ENCODE measurements around the gene TMUB1. TPM values are rescaled to one million over a fixed set of nuclear protein-coding genes. Genes with fewer than 3 reads are reported as not detected.
A peak's percentile ranks its signal among the peaks of the same experiment; 100 is the strongest.

TMUB1 gene
- total RNA-seq, 1 experiment from 2014 or later = 51.2 TPM

DNA sequence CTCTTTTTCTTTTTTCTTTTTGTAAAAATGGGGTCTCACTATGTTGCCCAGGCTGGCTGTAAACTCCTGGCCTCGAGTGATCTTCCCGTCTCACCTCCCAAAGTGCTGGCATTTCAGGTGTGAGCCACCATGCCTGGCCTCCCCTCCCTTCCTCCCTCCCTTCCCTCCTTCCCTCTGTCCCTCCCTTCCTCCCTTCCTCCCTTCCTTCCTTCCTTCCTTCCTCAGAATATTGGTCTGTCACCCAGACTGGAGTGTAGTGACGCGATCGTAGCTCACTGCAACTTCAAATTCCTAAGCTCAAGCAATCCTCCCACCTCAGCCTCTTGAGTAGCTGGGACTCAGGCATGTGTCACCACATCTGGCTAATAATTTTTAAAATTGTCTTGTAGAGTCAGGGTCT, 11.4 kb upstream of the TMUB1 start:
- H3K27me3 Mint-ChIP-seq (ENCODE audit: unreplicated experiment) = no peaks in the 10 kb centered on the region
- TF ChIP-seq, protein P1, sequence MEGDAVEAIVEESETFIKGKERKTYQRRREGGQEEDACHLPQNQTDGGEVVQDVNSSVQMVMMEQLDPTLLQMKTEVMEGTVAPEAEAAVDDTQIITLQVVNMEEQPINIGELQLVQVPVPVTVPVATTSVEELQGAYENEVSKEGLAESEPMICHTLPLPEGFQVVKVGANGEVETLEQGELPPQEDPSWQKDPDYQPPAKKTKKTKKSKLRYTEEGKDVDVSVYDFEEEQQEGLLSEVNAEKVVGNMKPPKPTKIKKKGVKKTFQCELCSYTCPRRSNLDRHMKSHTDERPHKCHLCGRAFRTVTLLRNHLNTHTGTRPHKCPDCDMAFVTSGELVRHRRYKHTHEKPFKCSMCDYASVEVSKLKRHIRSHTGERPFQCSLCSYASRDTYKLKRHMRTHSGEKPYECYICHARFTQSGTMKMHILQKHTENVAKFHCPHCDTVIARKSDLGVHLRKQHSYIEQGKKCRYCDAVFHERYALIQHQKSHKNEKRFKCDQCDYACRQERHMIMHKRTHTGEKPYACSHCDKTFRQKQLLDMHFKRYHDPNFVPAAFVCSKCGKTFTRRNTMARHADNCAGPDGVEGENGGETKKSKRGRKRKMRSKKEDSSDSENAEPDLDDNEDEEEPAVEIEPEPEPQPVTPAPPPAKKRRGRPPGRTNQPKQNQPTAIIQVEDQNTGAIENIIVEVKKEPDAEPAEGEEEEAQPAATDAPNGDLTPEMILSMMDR (IDR thresholded peaks at IDR 0.05; ENCODE audit: unreplicated experiment) = no peak
- H3K36me3 Mint-ChIP-seq (ENCODE audit: insufficient read depth, unreplicated experiment) = peaks cover 15% of the 10 kb centered on the region
- peaks cover 15% of the 10 kb centered on the region for H3K4me1 Mint-ChIP-seq (ENCODE audit: low read depth, unreplicated experiment)
- BruUV-seq (replicated peaks) = no TSS peak
- no peak for DNase-seq
- H3K4me3 Mint-ChIP-seq (ENCODE audit: low read depth, unreplicated experiment) = no peak overlapping the region
- intact Hi-C loops (cut with micrococcal nuclease; ENCODE audit: unreplicated experiment) = no loop called here
- CTCF ChIA-PET = no interaction called here
- no peaks in the 10 kb centered on the region for H3K9me3 Mint-ChIP-seq (ENCODE audit: low read depth, unreplicated experiment)
- H3K27ac Mint-ChIP-seq (ENCODE audit: unreplicated experiment) = no peak overlapping the region

DNA sequence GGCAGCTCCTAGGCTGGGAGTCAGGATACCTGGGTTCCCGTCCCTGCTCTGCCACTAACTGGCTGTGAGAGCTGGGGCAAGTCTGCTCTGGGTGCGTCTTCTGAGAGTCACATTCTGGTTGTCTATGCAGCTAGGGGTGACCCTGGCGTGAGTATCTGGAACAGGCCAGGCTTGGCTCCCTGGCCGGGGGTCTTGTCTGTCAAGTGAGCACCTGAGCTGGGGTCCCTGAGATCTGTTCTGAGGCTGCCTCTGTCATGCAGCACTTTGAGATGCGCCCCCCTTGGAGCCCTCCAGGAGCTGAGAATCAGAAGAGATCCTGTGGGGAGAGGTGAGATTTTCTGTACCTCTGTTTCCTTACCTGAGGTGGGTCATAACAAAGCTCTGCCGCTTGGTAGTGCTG, 10.5 kb upstream of the TMUB1 start:
- peaks cover 23% of the 10 kb centered on the region for H3K4me1 Mint-ChIP-seq (ENCODE audit: low read depth, unreplicated experiment)
- H3K36me3 Mint-ChIP-seq (ENCODE audit: insufficient read depth, unreplicated experiment) = peaks cover 21% of the 10 kb centered on the region
- DNase-seq = no peak
- no peaks in the 10 kb centered on the region for H3K27me3 Mint-ChIP-seq (ENCODE audit: unreplicated experiment)
- H3K27ac Mint-ChIP-seq (ENCODE audit: unreplicated experiment) = no peak overlapping the region
- TF ChIP-seq, protein P1 (IDR thresholded peaks at IDR 0.05; ENCODE audit: unreplicated experiment) = no peak
- intact Hi-C loops (cut with micrococcal nuclease; ENCODE audit: unreplicated experiment) = no loop called here
- BruUV-seq (replicated peaks) = no TSS peak
- CTCF ChIA-PET = no interaction called here
- no peaks in the 10 kb centered on the region for H3K9me3 Mint-ChIP-seq (ENCODE audit: low read depth, unreplicated experiment)
- no peak overlapping the region for H3K4me3 Mint-ChIP-seq (ENCODE audit: low read depth, unreplicated experiment)

DNA sequence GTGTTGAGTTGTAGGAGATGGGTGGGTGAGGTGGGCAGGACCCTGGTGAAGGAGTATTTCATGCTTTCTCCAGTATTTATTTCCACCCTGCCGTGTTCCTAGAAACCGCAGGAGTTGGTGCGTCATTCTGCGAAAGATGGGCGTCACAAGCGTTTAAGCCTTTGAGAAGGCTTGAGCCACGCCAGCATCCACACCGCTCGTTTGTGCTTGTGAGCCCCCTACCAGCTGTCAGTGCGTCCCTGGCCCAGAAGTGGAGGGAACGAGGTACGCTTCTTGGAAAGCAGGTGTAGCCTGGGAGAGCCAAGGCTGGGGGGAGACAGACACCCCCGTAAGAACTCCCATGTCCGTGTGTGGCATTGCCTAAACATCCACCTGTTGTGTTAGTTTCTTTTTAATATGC, 8.7 kb upstream of the TMUB1 start:
- Mint-ChIP-seq H3K4me3 (ENCODE audit: low read depth, unreplicated experiment) (no peak overlapping the region), H3K27ac (ENCODE audit: unreplicated experiment) (no peak overlapping the region), H3K27me3 (ENCODE audit: unreplicated experiment) (no peaks in the 10 kb centered on the region), H3K36me3 (ENCODE audit: insufficient read depth, unreplicated experiment) (peaks cover 34% of the 10 kb centered on the region), H3K4me1 (ENCODE audit: low read depth, unreplicated experiment) (peaks cover 23% of the 10 kb centered on the region), H3K9me3 (ENCODE audit: low read depth, unreplicated experiment) (no peaks in the 10 kb centered on the region)
- no peak for DNase-seq
- no TSS peak for BruUV-seq (replicated peaks)
- intact Hi-C loops (cut with micrococcal nuclease; ENCODE audit: unreplicated experiment) = no loop called here
- CTCF ChIA-PET = no interaction called here
- TF ChIP-seq, protein P1 (IDR thresholded peaks at IDR 0.05; ENCODE audit: unreplicated experiment) = no peak

DNA sequence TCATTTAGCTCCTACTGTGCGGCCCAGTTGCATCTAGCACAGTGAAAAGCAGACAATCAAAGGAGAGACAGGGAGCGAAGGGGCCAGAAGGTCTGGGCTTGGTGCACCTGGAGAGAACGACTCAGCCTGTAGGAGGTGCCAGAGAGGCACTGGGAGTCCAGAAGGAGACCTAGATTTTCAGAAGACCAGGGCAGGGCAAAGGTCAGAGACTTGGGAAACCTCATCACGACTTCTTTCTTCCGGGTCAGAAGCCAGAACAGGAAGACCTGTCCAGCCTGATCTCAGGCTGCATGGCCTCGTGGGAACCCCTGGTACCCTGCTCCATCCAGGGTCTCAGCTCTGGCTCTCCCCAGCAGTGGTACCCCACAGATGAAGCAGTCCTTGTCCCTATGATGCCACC, 8.1 kb upstream of the TMUB1 start:
- Mint-ChIP-seq H3K4me3 (ENCODE audit: low read depth, unreplicated experiment) (no peak overlapping the region), H3K4me1 (ENCODE audit: low read depth, unreplicated experiment) (peaks cover 23% of the 10 kb centered on the region), H3K36me3 (ENCODE audit: insufficient read depth, unreplicated experiment) (peaks cover 36% of the 10 kb centered on the region), H3K9me3 (ENCODE audit: low read depth, unreplicated experiment) (no peaks in the 10 kb centered on the region), H3K27me3 (ENCODE audit: unreplicated experiment) (no peaks in the 10 kb centered on the region), H3K27ac (ENCODE audit: unreplicated experiment) (no peak overlapping the region)
- intact Hi-C loops (cut with micrococcal nuclease; ENCODE audit: unreplicated experiment) = no loop called here
- no peak for DNase-seq
- no TSS peak for BruUV-seq (replicated peaks)
- TF ChIP-seq, protein P1 (IDR thresholded peaks at IDR 0.05; ENCODE audit: unreplicated experiment) = peak; percentile 27
- CTCF ChIA-PET = no interaction called here

DNA sequence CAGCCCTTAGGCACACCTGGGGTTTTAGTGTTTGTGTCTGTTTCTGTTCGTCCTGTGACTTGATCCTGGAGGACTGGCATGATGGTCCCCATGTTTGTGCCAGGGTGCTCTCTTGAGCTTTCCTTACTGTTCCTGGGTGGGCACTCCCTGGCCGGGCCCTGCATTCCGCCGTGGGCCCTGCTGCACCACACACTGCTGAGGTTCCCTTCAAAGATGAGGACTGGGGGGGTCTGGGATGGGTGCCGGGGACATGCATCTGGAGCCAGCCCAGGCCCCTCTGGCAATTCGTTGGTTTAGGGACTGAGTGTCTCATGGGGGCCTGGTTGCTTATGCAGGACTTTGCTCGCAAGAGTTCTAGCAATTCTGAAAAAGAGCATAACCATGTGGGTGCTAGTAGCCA, 7.7 kb upstream of the TMUB1 start:
- CTCF ChIA-PET = no interaction called here
- H3K27me3 Mint-ChIP-seq (ENCODE audit: unreplicated experiment) = no peaks in the 10 kb centered on the region
- H3K4me3 Mint-ChIP-seq (ENCODE audit: low read depth, unreplicated experiment) = no peak overlapping the region
- TF ChIP-seq, protein P1 (IDR thresholded peaks at IDR 0.05; ENCODE audit: unreplicated experiment) = no peak
- intact Hi-C loops (cut with micrococcal nuclease; ENCODE audit: unreplicated experiment) = no loop called here
- H3K4me1 Mint-ChIP-seq (ENCODE audit: low read depth, unreplicated experiment) = peaks cover 23% of the 10 kb centered on the region
- no peaks in the 10 kb centered on the region for H3K9me3 Mint-ChIP-seq (ENCODE audit: low read depth, unreplicated experiment)
- no TSS peak for BruUV-seq (replicated peaks)
- DNase-seq = no peak
- H3K36me3 Mint-ChIP-seq (ENCODE audit: insufficient read depth, unreplicated experiment) = peaks cover 37% of the 10 kb centered on the region
- no peak overlapping the region for H3K27ac Mint-ChIP-seq (ENCODE audit: unreplicated experiment)
